ENCODE data around the gene TNS3. TPM values are rescaled to one million over a fixed set of nuclear protein-coding genes. Genes with fewer than 3 reads are reported as not detected.
A peak's percentile ranks its signal among the peaks of the same experiment; 100 is the strongest.

TNS3 gene
- total RNA-seq, 1 donor from 2014 or later: 452 TPM

GRCh38 chr7:47507522-47507921 is 74.4 kb downstream of the TNS3 start:
- DNase-seq (ENCODE audit: low spot score in 2 of 2, unreplicated experiment in 2 of 2): no peak
- TF ChIP-seq CTCF (IDR thresholded peaks at IDR 0.05; ENCODE audit: unreplicated experiment): no peak
- Mint-ChIP-seq H3K27ac (peak overlapping the region; percentile 87), H3K27me3 (ENCODE audit: low read depth) (no peaks in the 10 kb centered on the region), H3K36me3 (peaks cover 34% of the 10 kb centered on the region), H3K9me3 (no peaks in the 10 kb centered on the region), H3K4me1 (peaks cover 81% of the 10 kb centered on the region), H3K4me3 (no peak overlapping the region)

- Mint-ChIP-seq H3K27me3 (ENCODE audit: low read depth) (no peaks in the 10 kb centered on the region), H3K36me3 (peaks cover 34% of the 10 kb centered on the region), H3K27ac (peak overlapping the region; percentile 87), H3K4me1 (peaks cover 81% of the 10 kb centered on the region), H3K4me3 (no peak overlapping the region), H3K9me3 (no peaks in the 10 kb centered on the region)
- TF ChIP-seq CTCF (IDR thresholded peaks at IDR 0.05; ENCODE audit: unreplicated experiment): no peak
- DNase-seq (ENCODE audit: low spot score in 2 of 2, unreplicated experiment in 2 of 2): no peak
Observed at GRCh38 chr7:47506382-47507339, 75.2 kb downstream of the TNS3 start.

- H3K27ac Mint-ChIP-seq: peak overlapping the region; percentile 87
- peaks cover 86% of the 10 kb centered on the region for H3K4me1 Mint-ChIP-seq
- no peaks in the 10 kb centered on the region for H3K9me3 Mint-ChIP-seq
- no peaks in the 10 kb centered on the region for H3K27me3 Mint-ChIP-seq (ENCODE audit: low read depth)
- no peak for TF ChIP-seq CTCF (IDR thresholded peaks at IDR 0.05; ENCODE audit: unreplicated experiment)
- H3K4me3 Mint-ChIP-seq: no peak overlapping the region
- H3K36me3 Mint-ChIP-seq: peaks cover 32% of the 10 kb centered on the region
- DNase-seq (ENCODE audit: low spot score in 2 of 2, unreplicated experiment in 2 of 2): no peak
Observed at GRCh38 chr7:47505312-47506007, 76.5 kb downstream of the TNS3 start.

GRCh38 chr7:47504551-47505311 is 77.2 kb downstream of the TNS3 start:
- DNase-seq (ENCODE audit: low spot score in 2 of 2, unreplicated experiment in 2 of 2): no peak
- no peaks in the 10 kb centered on the region for H3K27me3 Mint-ChIP-seq (ENCODE audit: low read depth)
- H3K27ac Mint-ChIP-seq: peak overlapping the region; percentile 87
- no peaks in the 10 kb centered on the region for H3K9me3 Mint-ChIP-seq
- peaks cover 88% of the 10 kb centered on the region for H3K4me1 Mint-ChIP-seq
- no peak overlapping the region for H3K4me3 Mint-ChIP-seq
- peaks cover 26% of the 10 kb centered on the region for H3K36me3 Mint-ChIP-seq
- TF ChIP-seq CTCF (IDR thresholded peaks at IDR 0.05; ENCODE audit: unreplicated experiment): no peak

GRCh38 chr7:47503281-47503680 is 78.6 kb downstream of the TNS3 start:
- peak overlapping the region; percentile 71 for H3K27ac Mint-ChIP-seq
- H3K36me3 Mint-ChIP-seq: peaks cover 21% of the 10 kb centered on the region
- H3K4me3 Mint-ChIP-seq: no peak overlapping the region
- DNase-seq (ENCODE audit: low spot score in 2 of 2, unreplicated experiment in 2 of 2): no peak
- no peaks in the 10 kb centered on the region for H3K27me3 Mint-ChIP-seq (ENCODE audit: low read depth)
- H3K4me1 Mint-ChIP-seq: peaks cover 87% of the 10 kb centered on the region
- no peak for TF ChIP-seq CTCF (IDR thresholded peaks at IDR 0.05; ENCODE audit: unreplicated experiment)
- H3K9me3 Mint-ChIP-seq: no peaks in the 10 kb centered on the region

All from mesothelial cell of epicardium (in vitro differentiated cells).